HG03432 (cell line): ENCODE data around the gene CEP170.
"Not testable (repeated sequence)": the region's sequence is repeated elsewhere in the genome, so short reads cannot be mapped to it uniquely, and the experiment has no call there.

ENCODE experiments used
- ATAC-seq: cut with Tn5 transposase; IDR thresholded peaks from one replicate; pipeline ENCODE4 v1.9.1; 2021; ENCODE audit warnings: mild to moderate bottlenecking, moderate library complexity; ENCODE audit not compliant: unreplicated experiment

Gene CEP170

GRCh38 chr1:243183176-243183575 lies 71.9 kb downstream of the CEP170 start:
- ATAC-seq = not testable (repeated sequence)

- ATAC-seq = no peak
Observed at GRCh38 chr1:243179720-243180119, 75.4 kb downstream of the CEP170 start.

GRCh38 chr1:243177792-243178191 lies 77.3 kb downstream of the CEP170 start:
- ATAC-seq = not testable (repeated sequence)

GRCh38 chr1:243173758-243174369 lies 81.2 kb downstream of the CEP170 start:
- ATAC-seq = not testable (repeated sequence)

GRCh38 chr1:243164911-243165310 lies 90.2 kb downstream of the CEP170 start:
- peak; percentile 46 for ATAC-seq

GRCh38 chr1:243150906-243151305 lies 104.2 kb downstream of the CEP170 start:
- ATAC-seq = not testable (repeated sequence)

- not testable (repeated sequence) for ATAC-seq
Observed at GRCh38 chr1:243149120-243149519, 106.0 kb downstream of the CEP170 start.

- not testable (repeated sequence) for ATAC-seq
Observed at GRCh38 chr1:243147351-243147750, 107.7 kb downstream of the CEP170 start.

GRCh38 chr1:243140498-243140897 lies 114.6 kb downstream of the CEP170 start:
- not testable (repeated sequence) for ATAC-seq

- ATAC-seq = not testable (repeated sequence)
Observed at GRCh38 chr1:243122876-243123409, 132.1 kb downstream of the CEP170 start.

GRCh38 chr1:243121939-243122338 lies 133.1 kb downstream of the CEP170 start:
- not testable (repeated sequence) for ATAC-seq

GRCh38 chr1:243118601-243119322 lies 136.3 kb downstream of the CEP170 start:
- ATAC-seq = not testable (repeated sequence)

- not testable (repeated sequence) for ATAC-seq
Observed at GRCh38 chr1:243116187-243116586, 138.9 kb downstream of the CEP170 start.

- ATAC-seq = not testable (repeated sequence)
Observed at GRCh38 chr1:243114769-243115168, 140.3 kb downstream of the CEP170 start.

- ATAC-seq = peak; percentile 90
Observed at GRCh38 chr1:243114059-243114713, 140.9 kb downstream of the CEP170 start.

GRCh38 chr1:243107171-243107570 lies 147.9 kb downstream of the CEP170 start:
- not testable (repeated sequence) for ATAC-seq

- ATAC-seq = not testable (repeated sequence)
Observed at GRCh38 chr1:243105652-243106332, 149.3 kb downstream of the CEP170 start.

GRCh38 chr1:243105104-243105503 lies 150.0 kb downstream of the CEP170 start:
- ATAC-seq = not testable (repeated sequence)

GRCh38 chr1:243104452-243104851 lies 150.6 kb downstream of the CEP170 start:
- not testable (repeated sequence) for ATAC-seq

GRCh38 chr1:243101551-243102050 lies 153.5 kb downstream of the CEP170 start:
- peak; percentile 86 for ATAC-seq

- not testable (repeated sequence) for ATAC-seq
Observed at GRCh38 chr1:243087368-243087767, 167.7 kb downstream of the CEP170 start.
